HG02798 (cell line): Measurements from ENCODE around the gene DNM2.

Source experiments
- ATAC-seq: cut with Tn5 transposase; IDR thresholded peaks from one replicate; pipeline ENCODE4 v1.9.1; 2021; ENCODE audit warnings: mild to moderate bottlenecking; ENCODE audit not compliant: unreplicated experiment, poor library complexity

The DNM2 gene

GRCh38 chr19:10809651-10810285, 91.9 kb downstream of the DNM2 start:
- no peak for ATAC-seq

GRCh38 chr19:10811391-10812111, 93.7 kb downstream of the DNM2 start:
- no peak for ATAC-seq

GRCh38 chr19:10812196-10812595, 94.3 kb downstream of the DNM2 start:
- no peak for ATAC-seq

- ATAC-seq: no peak
These were observed 95.1 kb downstream of the DNM2 start for GRCh38 chr19:10812902-10813404.

GRCh38 chr19:10815007-10815536, 97.2 kb downstream of the DNM2 start:
- no peak for ATAC-seq

- ATAC-seq: no peak
These were observed 98.2 kb downstream of the DNM2 start for GRCh38 chr19:10815969-10816644.

GRCh38 chr19:10816691-10817090, 98.8 kb downstream of the DNM2 start:
- no peak for ATAC-seq

- ATAC-seq: no peak
These were observed 99.6 kb downstream of the DNM2 start for GRCh38 chr19:10817291-10818038.

GRCh38 chr19:10818301-10819123, 100.6 kb downstream of the DNM2 start:
- no peak for ATAC-seq

- ATAC-seq: no peak
These were observed 101.5 kb downstream of the DNM2 start for GRCh38 chr19:10819124-10820060.

- no peak for ATAC-seq
These were observed 102.3 kb downstream of the DNM2 start for GRCh38 chr19:10820173-10820572.

GRCh38 chr19:10823690-10824089, 105.8 kb downstream of the DNM2 start:
- ATAC-seq: no peak

GRCh38 chr19:10826231-10826630, 108.4 kb downstream of the DNM2 start:
- ATAC-seq: no peak

GRCh38 chr19:10826846-10827245, 109.0 kb downstream of the DNM2 start:
- no peak for ATAC-seq

GRCh38 chr19:10828981-10829821, 111.3 kb downstream of the DNM2 start:
- no peak for ATAC-seq

GRCh38 chr19:10829967-10830366, 112.1 kb downstream of the DNM2 start:
- no peak for ATAC-seq

GRCh38 chr19:10830370-10830769, 112.5 kb downstream of the DNM2 start:
- no peak for ATAC-seq
